OCI-LY3 (cell line): Measurements from ENCODE around the gene GALNTL6.

Experiments
- CTCF ChIP-seq: fragments of 200-600, 300-600 bp; sonication (generic); IDR thresholded peaks from 2 replicates; pipeline ENCODE4 v1.5.1; 2014; ENCODE audit warnings: antibody characterized with exemption, low read length, low read depth
- EZH2phosphoT487 ChIP-seq: fragments of 200-600 bp; shearing (Covaris generic); IDR thresholded peaks from 2 replicates; pipeline ENCODE4 v1.6.1; 2018; ENCODE audit warnings: antibody characterized with exemption, mixed run types, low read depth

DNA sequence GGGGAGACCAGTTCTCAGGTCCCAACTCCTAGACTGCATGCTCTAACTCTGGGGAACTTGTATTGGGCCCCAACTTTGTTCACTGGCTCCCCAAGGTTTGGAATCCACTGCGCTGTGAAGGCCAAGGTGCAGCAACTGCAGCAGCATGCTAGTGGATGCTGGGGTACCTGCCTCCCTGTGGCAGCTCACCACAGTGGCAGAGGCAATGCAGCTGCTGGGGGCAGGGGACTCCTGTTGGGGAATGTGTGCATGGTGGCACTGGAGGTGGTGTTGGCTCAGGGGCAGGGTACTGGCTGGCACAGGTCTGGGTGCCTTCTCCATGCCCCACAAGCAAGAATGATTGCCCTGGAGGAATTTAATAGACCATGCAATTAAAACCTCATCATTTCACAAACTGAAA lies 862.0 kb downstream of the GALNTL6 start:
- no peak for TF ChIP-seq CTCF
- TF ChIP-seq EZH2phosphoT487 = no peak
